PFSK-1 (cell line): ENCODE results near the gene SCAF1.

Experiments
- FOXP2 ChIP-seq: optimal IDR thresholded peaks from 2 replicates; pipeline ENCODE3; 2011; ENCODE audit warnings: borderline replicate concordance, control low read depth, inconsistent platforms; ENCODE audit not compliant: insufficient read depth; ENCODE audit errors: extremely low read length, extremely low read depth
- POLR2AphosphoS5 ChIP-seq: IDR thresholded peaks from 2 replicates; pipeline ENCODE4 v1.6.1; 2012; ENCODE audit warnings: low read depth, mild to moderate bottlenecking, control low read depth, low read length, moderate library complexity
- REST ChIP-seq, 2 experiments: IDR thresholded peaks; 2 replicates each; pipeline versions ENCODE4 v1.6.1 to v1.8.0; 2011 to 2012; ENCODE audit warnings: low read depth in 2 of 2, low read length in 2 of 2, control low read depth in 1 of 2, inconsistent platforms in 1 of 2, mild to moderate bottlenecking in 1 of 2, moderate library complexity in 1 of 2; ENCODE audit not compliant: insufficient read depth in 1 of 2
- SIN3A ChIP-seq: IDR thresholded peaks from 2 replicates; pipeline ENCODE4 v1.6.1; 2012; ENCODE audit warnings: mild to moderate bottlenecking, low read length, moderate library complexity, borderline replicate concordance; ENCODE audit not compliant: insufficient read depth
- TAF1 ChIP-seq: IDR thresholded peaks from 2 replicates; pipeline ENCODE4 v1.6.1; 2012; ENCODE audit warnings: low read length, control low read depth, borderline replicate concordance; ENCODE audit not compliant: insufficient read depth

SCAF1 gene

GRCh38 chr19:49616532-49616931 lies 25.5 kb upstream of the SCAF1 start:
- TF ChIP-seq FOXP2, result no peak
- TF ChIP-seq POLR2AphosphoS5, result no peak
- TF ChIP-seq TAF1, result no peak
- no peak for TF ChIP-seq SIN3A

- TF ChIP-seq POLR2AphosphoS5, result no peak
- no peak for TF ChIP-seq TAF1
- TF ChIP-seq REST (IDR thresholded peaks at IDR 0.05; ENCODE audit: insufficient read depth in 1 of 2, low read depth in 2 of 2, low read length in 2 of 2), result no peak
- TF ChIP-seq FOXP2, result no peak
- TF ChIP-seq SIN3A, result no peak
Observed at GRCh38 chr19:49616945-49617344, 25.1 kb upstream of the SCAF1 start.

GRCh38 chr19:49624967-49625910 lies 16.8 kb upstream of the SCAF1 start:
- no peak for TF ChIP-seq POLR2AphosphoS5
- no peak for TF ChIP-seq TAF1
- TF ChIP-seq SIN3A, result no peak

- TF ChIP-seq TAF1 (no peak), REST (IDR thresholded peaks at IDR 0.05; ENCODE audit: insufficient read depth in 1 of 2, low read depth in 2 of 2, low read length in 2 of 2) (no peak), SIN3A (no peak), FOXP2 (no peak), POLR2AphosphoS5 (no peak)
Observed at GRCh38 chr19:49626226-49626625, 15.8 kb upstream of the SCAF1 start.

- TF ChIP-seq FOXP2 (no peak), SIN3A (no peak), TAF1 (no peak), POLR2AphosphoS5 (no peak), REST (IDR thresholded peaks at IDR 0.05; ENCODE audit: insufficient read depth in 1 of 2, low read depth in 2 of 2, low read length in 2 of 2) (no peak)
Observed at GRCh38 chr19:49629659-49630058, 12.3 kb upstream of the SCAF1 start.

GRCh38 chr19:49631014-49631588 lies 10.9 kb upstream of the SCAF1 start:
- TF ChIP-seq REST (IDR thresholded peaks at IDR 0.05; ENCODE audit: insufficient read depth in 1 of 2, low read depth in 2 of 2, low read length in 2 of 2), result no peak
- TF ChIP-seq POLR2AphosphoS5, result 0 out of 2 replicates have a peak, but pooled peaks have one; percentile 28
